Astrocyte (in vitro differentiated cells and primary cell): Measurements from ENCODE around the gene GLYAT. TPM values are rescaled to one million over a fixed set of nuclear protein-coding genes. Genes with fewer than 3 reads are reported as not detected.

Experiments
- DNase-seq: peaks from one replicate; pipeline ENCODE4 v3.0.0-alpha.2; 2010; ENCODE audit warnings: low read depth
- FAIRE-seq: peaks from 2 replicates; lab custom pipeline; 2011; peaks lifted over from hg19 to GRCh38; lab: Jason Lieb, UNC
- H2AFZ ChIP-seq: 2 replicates; pipeline ENCODE4 v1.6.0; 2012; ENCODE audit warnings: low read depth, low read length, inconsistent platforms
- H3K27ac ChIP-seq: 2 replicates; pipeline ENCODE4 v1.5.1; 2011; ENCODE audit warnings: low read depth, low read length, inconsistent platforms
- H3K27me3 ChIP-seq: 2 replicates; pipeline ENCODE4 v1.6.0; 2011; ENCODE audit warnings: low read length, inconsistent platforms; ENCODE audit not compliant: insufficient read depth
- H3K36me3 ChIP-seq: 2 replicates; pipeline ENCODE4 v1.5.1; 2011; ENCODE audit warnings: low read length, inconsistent platforms; ENCODE audit not compliant: insufficient read depth
- H3K4me1 ChIP-seq: 2 replicates; pipeline ENCODE4 v1.5.1; 2011; ENCODE audit warnings: low read length, inconsistent platforms; ENCODE audit not compliant: insufficient read depth
- H3K4me2 ChIP-seq: 2 replicates; pipeline ENCODE4 v1.6.0; 2012; ENCODE audit warnings: low read length, inconsistent platforms
- H3K4me3 ChIP-seq: 2 replicates; pipeline ENCODE4 v1.5.1; 2011; ENCODE audit warnings: low read depth, mild to moderate bottlenecking, low read length, inconsistent platforms; ENCODE audit not compliant: insufficient read depth
- H3K79me2 ChIP-seq: 2 replicates; pipeline ENCODE4 v1.6.0; 2012; ENCODE audit warnings: mild to moderate bottlenecking, low read length, inconsistent platforms; ENCODE audit not compliant: insufficient read depth
- H3K9ac ChIP-seq: 2 replicates; pipeline ENCODE4 v1.6.0; 2012; ENCODE audit warnings: mild to moderate bottlenecking, low read length, inconsistent platforms
- H3K9me3 ChIP-seq: 2 replicates; pipeline ENCODE4 v1.5.1; 2012; ENCODE audit warnings: low read depth, mild to moderate bottlenecking, low read length, inconsistent platforms; ENCODE audit not compliant: insufficient read depth
- H4K20me1 ChIP-seq: 2 replicates; pipeline ENCODE4 v1.6.0; 2012; ENCODE audit warnings: low read length, inconsistent platforms; ENCODE audit not compliant: insufficient read depth
- H3K27ac Mint-ChIP-seq: one replicate; pipeline ENCODE4 v1.8.0; 2021; ENCODE audit warnings: mild to moderate bottlenecking, mixed read lengths; ENCODE audit not compliant: unreplicated experiment
- H3K27me3 Mint-ChIP-seq: one replicate; pipeline ENCODE4 v1.8.0; 2021; ENCODE audit warnings: low read depth, mixed read lengths; ENCODE audit not compliant: unreplicated experiment
- H3K36me3 Mint-ChIP-seq: one replicate; pipeline ENCODE4 v1.8.0; 2021; ENCODE audit warnings: low read depth, mixed read lengths; ENCODE audit not compliant: unreplicated experiment
- H3K4me1 Mint-ChIP-seq: one replicate; pipeline ENCODE4 v1.8.0; 2021; ENCODE audit warnings: low read depth, mixed read lengths; ENCODE audit not compliant: unreplicated experiment
- H3K4me3 Mint-ChIP-seq: one replicate; pipeline ENCODE4 v1.8.0; 2021; ENCODE audit warnings: mild to moderate bottlenecking, moderate library complexity, mixed read lengths; ENCODE audit not compliant: unreplicated experiment
- H3K9me3 Mint-ChIP-seq: one replicate; pipeline ENCODE4 v1.8.0; 2021; ENCODE audit warnings: mild to moderate bottlenecking, mixed read lengths; ENCODE audit not compliant: unreplicated experiment
- CTCF ChIP-seq: IDR thresholded peaks from 2 replicates; pipeline ENCODE4 v1.5.1; 2011; ENCODE audit warnings: low read depth, mild to moderate bottlenecking, inconsistent platforms, low read length, moderate library complexity; ENCODE audit not compliant: insufficient read depth
- EZH2 ChIP-seq: IDR thresholded peaks from 2 replicates; pipeline ENCODE4 v1.6.1; 2012; ENCODE audit warnings: mild to moderate bottlenecking, low read length, inconsistent platforms; ENCODE audit not compliant: insufficient read depth
- total RNA-seq: library from RNA; stranded (reverse); gene quantifications from 2 replicates; pipeline ENCODE4 v1.2.1, GENCODE V29; 2021

The GLYAT gene
- total RNA-seq, 1 donor from 2014 or later = not detected

DNA sequence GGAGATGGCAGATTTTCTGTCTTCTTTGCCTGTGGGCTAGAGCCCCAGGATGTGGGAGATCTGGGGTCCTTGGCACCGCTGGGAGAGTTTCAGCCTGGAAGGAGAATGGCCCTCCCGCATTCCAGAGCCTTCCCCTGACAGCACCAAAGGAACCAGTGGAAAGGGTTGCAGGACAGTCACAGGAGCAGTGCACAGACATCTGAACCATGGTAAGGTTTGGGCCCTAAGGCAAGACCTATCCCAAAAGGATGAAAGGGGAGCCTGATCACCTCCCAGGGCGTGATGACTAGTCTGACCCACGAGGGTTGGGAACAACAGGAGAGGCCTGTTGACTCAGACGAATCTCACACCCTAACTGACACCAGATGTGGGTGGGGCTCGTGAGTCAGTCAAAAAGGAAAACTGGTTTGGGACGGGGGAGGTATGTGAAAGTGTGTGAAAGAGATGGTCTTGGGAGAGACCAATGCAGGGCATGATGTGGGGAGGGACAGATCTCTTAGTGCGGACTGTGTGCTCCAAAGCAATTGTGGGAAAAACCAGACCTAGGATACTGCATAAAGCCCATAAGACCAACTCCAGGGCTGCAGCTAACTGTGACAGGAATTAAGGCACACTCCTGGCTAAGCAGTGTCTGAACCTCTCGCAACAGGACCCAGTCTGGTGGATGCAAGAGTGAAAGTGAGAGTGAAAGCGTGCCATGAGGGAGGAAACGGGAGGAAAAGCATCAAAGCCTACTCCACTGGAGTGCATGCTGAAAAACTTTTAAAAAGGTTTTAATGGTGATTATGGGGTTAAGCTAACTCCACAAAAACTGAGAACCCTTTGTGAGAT lies 39.1 kb upstream of the GLYAT start:
- Histone ChIP-seq H3K9ac (no peak overlapping the region), H3K4me3 (no peak overlapping the region), H3K79me2 (no peaks in the 10 kb centered on the region), H3K27me3 (no peaks in the 10 kb centered on the region), H3K4me2 (no peak overlapping the region), H2AFZ (no peak overlapping the region), H3K9me3 (no peaks in the 10 kb centered on the region), H3K4me1 (no peaks in the 10 kb centered on the region), H3K27ac (no peak overlapping the region), H4K20me1 (no peaks in the 10 kb centered on the region), H3K36me3 (no peaks in the 10 kb centered on the region)
- Mint-ChIP-seq H3K27ac (no peak overlapping the region), H3K9me3 (no peaks in the 10 kb centered on the region), H3K36me3 (no peaks in the 10 kb centered on the region), H3K4me1 (peaks cover 15% of the 10 kb centered on the region), H3K4me3 (no peak overlapping the region), H3K27me3 (no peaks in the 10 kb centered on the region)
- DNase-seq = peak; percentile 30
- no peak for TF ChIP-seq CTCF
- TF ChIP-seq EZH2 = no peak
- FAIRE-seq = no peak

GRCh38 chr11:58770166-58770565 lies 38.4 kb upstream of the GLYAT start:
- Mint-ChIP-seq H3K27me3 (no peaks in the 10 kb centered on the region), H3K9me3 (no peaks in the 10 kb centered on the region), H3K27ac (no peak overlapping the region), H3K36me3 (no peaks in the 10 kb centered on the region), H3K4me3 (no peak overlapping the region), H3K4me1 (peaks cover 15% of the 10 kb centered on the region)
- Histone ChIP-seq H4K20me1 (no peaks in the 10 kb centered on the region), H3K36me3 (no peaks in the 10 kb centered on the region), H2AFZ (no peak overlapping the region), H3K9ac (no peak overlapping the region), H3K27ac (no peak overlapping the region), H3K4me2 (no peak overlapping the region), H3K27me3 (no peaks in the 10 kb centered on the region), H3K79me2 (no peaks in the 10 kb centered on the region), H3K4me1 (no peaks in the 10 kb centered on the region), H3K4me3 (no peak overlapping the region), H3K9me3 (no peaks in the 10 kb centered on the region)
- DNase-seq (no peak), FAIRE-seq (no peak)
- TF ChIP-seq EZH2 (no peak), CTCF (no peak)

DNA sequence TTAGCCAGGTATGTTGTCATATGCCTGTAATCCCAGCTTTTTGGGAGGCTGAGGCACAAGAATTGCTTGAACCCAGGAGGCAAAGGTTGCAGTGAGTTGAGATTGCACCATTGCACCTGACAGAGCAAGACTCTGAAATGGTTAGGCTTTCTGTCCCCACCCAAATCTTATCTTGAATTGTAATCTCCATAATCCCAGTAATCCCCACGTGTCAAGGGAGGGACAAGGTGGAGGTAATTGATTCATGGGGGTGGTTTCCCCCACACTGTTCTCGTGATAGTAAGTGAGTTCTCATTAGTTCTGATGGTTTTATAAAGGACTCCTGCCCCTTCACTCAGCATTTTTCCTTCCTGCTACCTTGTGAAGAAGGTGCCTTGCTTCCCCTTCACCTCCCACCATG lies 37.6 kb upstream of the GLYAT start:
- H3K27me3 Mint-ChIP-seq = no peaks in the 10 kb centered on the region
- no peak overlapping the region for H2AFZ ChIP-seq
- no peaks in the 10 kb centered on the region for H3K79me2 ChIP-seq
- H3K9ac ChIP-seq = no peak overlapping the region
- no peaks in the 10 kb centered on the region for H3K36me3 ChIP-seq
- no peaks in the 10 kb centered on the region for H3K9me3 ChIP-seq
- FAIRE-seq (no peak), DNase-seq (no peak)
- peaks cover 15% of the 10 kb centered on the region for H3K4me1 Mint-ChIP-seq
- no peak overlapping the region for H3K4me3 Mint-ChIP-seq
- no peaks in the 10 kb centered on the region for H3K27me3 ChIP-seq
- H3K4me3 ChIP-seq = no peak overlapping the region
- no peak overlapping the region for H3K4me2 ChIP-seq
- no peaks in the 10 kb centered on the region for H3K9me3 Mint-ChIP-seq
- H3K27ac Mint-ChIP-seq = peak overlapping the region; percentile 41
- no peak overlapping the region for H3K27ac ChIP-seq
- no peaks in the 10 kb centered on the region for H4K20me1 ChIP-seq
- no peaks in the 10 kb centered on the region for H3K4me1 ChIP-seq
- TF ChIP-seq CTCF = no peak
- TF ChIP-seq EZH2 = no peak
- no peaks in the 10 kb centered on the region for H3K36me3 Mint-ChIP-seq
